ENCODE measurements around the gene SYNCRIP. TPM values are rescaled to one million over a fixed set of nuclear protein-coding genes. Genes with fewer than 3 reads are reported as not detected.

The SYNCRIP gene
- total and polyA plus RNA-seq, 4 donors, result 27.8 to 41.7 (median 30.4) TPM

GRCh38 chr6:85662251-85662650, 19.6 kb upstream of the SYNCRIP start:
- DNase-seq (ENCODE audit: low spot score), result no peak
- Histone ChIP-seq H3K4me1 (ENCODE audit: control insufficient read depth in 4 of 4, insufficient read depth in 4 of 4, low read length in 3 of 4) (no peaks in the 10 kb centered on the region), H3K27me3 (ENCODE audit: control insufficient read depth in 4 of 4, insufficient read depth in 4 of 4, low read length in 3 of 4) (no peaks in the 10 kb centered on the region), H3K9ac (ENCODE audit: low read depth in 1 of 2, low read length in 2 of 2) (no peak overlapping the region), H3K27ac (ENCODE audit: low read depth in 1 of 2, low read length in 2 of 2) (no peak overlapping the region), H3K4me3 (ENCODE audit: low read depth in 1 of 3, low read length in 3 of 3) (no peak overlapping the region), H3K36me3 (ENCODE audit: control insufficient read depth in 4 of 4, insufficient read depth in 3 of 4, low read depth in 1 of 4, low read length in 3 of 4) (no peaks in the 10 kb centered on the region), H3K9me3 (ENCODE audit: control insufficient read depth in 4 of 4, low read length in 3 of 4) (peaks cover 0 to 3% (median 1%) of the 10 kb centered on the region in 4 donors)
- TF ChIP-seq MAX (IDR thresholded peaks at IDR 0.05), result no peak
- no peak for TF ChIP-seq GABPA (IDR thresholded peaks at IDR 0.05 in 1 of 2, conservative IDR thresholded peaks at IDR 0.05 in 1 of 2)
- TF ChIP-seq SP1 (IDR thresholded peaks at IDR 0.05), result no peak
- TF ChIP-seq FOXA2 (IDR thresholded peaks at IDR 0.05), result no peak
- no peak for TF ChIP-seq ATF3 (IDR thresholded peaks at IDR 0.05)

- 83% methylated on average over 6 of the region's 6 CpGs for WGBS
- no peak overlapping the region for H3K4me3 ChIP-seq (ENCODE audit: low read depth in 1 of 3, low read length in 3 of 3)
- TF ChIP-seq CTCF (IDR thresholded peaks at IDR 0.05; ENCODE audit: low read depth, low read length, missing input control) (no peak), ATF3 (IDR thresholded peaks at IDR 0.05) (no peak), TAF1 (conservative IDR thresholded peaks at IDR 0.05) (no peak), GABPA (IDR thresholded peaks at IDR 0.05 in 1 of 2, conservative IDR thresholded peaks at IDR 0.05 in 1 of 2) (no peak), YY1 (IDR thresholded peaks at IDR 0.05) (no peak), RXRA (IDR thresholded peaks at IDR 0.05) (no peak), MAX (IDR thresholded peaks at IDR 0.05) (no peak), ZBTB33 (IDR thresholded peaks at IDR 0.05) (no peak)
- H3K4me1 ChIP-seq (ENCODE audit: control insufficient read depth in 4 of 4, insufficient read depth in 4 of 4, low read length in 3 of 4), result no peaks in the 10 kb centered on the region
- no peak for DNase-seq (ENCODE audit: low spot score)
- H3K9ac ChIP-seq (ENCODE audit: low read depth in 1 of 2, low read length in 2 of 2), result no peak overlapping the region
- H3K36me3 ChIP-seq (ENCODE audit: control insufficient read depth in 4 of 4, insufficient read depth in 3 of 4, low read depth in 1 of 4, low read length in 3 of 4), result no peaks in the 10 kb centered on the region
- peaks cover 0 to 3% (median 1%) of the 10 kb centered on the region in 4 donors for H3K9me3 ChIP-seq (ENCODE audit: control insufficient read depth in 4 of 4, low read length in 3 of 4)
- no peaks in the 10 kb centered on the region for H3K27me3 ChIP-seq (ENCODE audit: control insufficient read depth in 4 of 4, insufficient read depth in 4 of 4, low read length in 3 of 4)
- H3K27ac ChIP-seq (ENCODE audit: low read depth in 1 of 2, low read length in 2 of 2), result no peak overlapping the region
Measured at GRCh38 chr6:85660181-85660611, 17.5 kb upstream of the SYNCRIP start.

- H3K27ac ChIP-seq (ENCODE audit: low read depth in 1 of 2, low read length in 2 of 2), result no peak overlapping the region
- no peak overlapping the region for H3K4me3 ChIP-seq (ENCODE audit: low read depth in 1 of 3, low read length in 3 of 3)
- no peaks in the 10 kb centered on the region for H3K9me3 ChIP-seq (ENCODE audit: control insufficient read depth in 4 of 4, low read length in 3 of 4)
- 94% methylated on average over 1 of the region's 1 CpG for WGBS
- no peaks in the 10 kb centered on the region for H3K4me1 ChIP-seq (ENCODE audit: control insufficient read depth in 4 of 4, insufficient read depth in 4 of 4, low read length in 3 of 4)
- no peak overlapping the region for H3K9ac ChIP-seq (ENCODE audit: low read depth in 1 of 2, low read length in 2 of 2)
- no peaks in the 10 kb centered on the region for H3K36me3 ChIP-seq (ENCODE audit: control insufficient read depth in 4 of 4, insufficient read depth in 3 of 4, low read depth in 1 of 4, low read length in 3 of 4)
- no peak for TF ChIP-seq CTCF (IDR thresholded peaks at IDR 0.05; ENCODE audit: low read depth, low read length, missing input control)
- TF ChIP-seq EGR1 (IDR thresholded peaks at IDR 0.05; ENCODE audit: low read depth in 2 of 2), result no peak
- no peaks in the 10 kb centered on the region for H3K27me3 ChIP-seq (ENCODE audit: control insufficient read depth in 4 of 4, insufficient read depth in 4 of 4, low read length in 3 of 4)
- no peak for DNase-seq (ENCODE audit: low spot score)
Measured at GRCh38 chr6:85650606-85651005, 7.9 kb upstream of the SYNCRIP start.

Measured in liver (tissue), 9 donors.